Endothelial cell of hepatic sinusoid (primary cell): ENCODE measurements around the gene KRTAP9-8.
"Not testable (repeated sequence)": the region's sequence is repeated elsewhere in the genome, so short reads cannot be mapped to it uniquely, and the experiment has no call there.

ENCODE experiments used
- in situ Hi-C: cut with HindIII; loops from 2 replicates; pipeline ENCODE4 v1.10.0; 2017; ENCODE audit warnings: low sequenced_read_pairs

The KRTAP9-8 gene

GRCh38 chr17:41237949-41238437, at the start of gene KRTAP9-8:
Gene KRTAP9-8, plus strand, starts transcription at chr17:41237999. Its CDS starts 53 bp downstream, at chr17:41238052.
- in situ Hi-C loops = not testable (repeated sequence)

- in situ Hi-C loops = not testable (repeated sequence)
Measured at GRCh38 chr17:41189837-41190318, 47.9 kb upstream of the KRTAP9-8 start, which contains the start of gene KRTAP9-1. Gene KRTAP9-1, plus strand, starts transcription at chr17:41189887. Its CDS starts 0 bp downstream, at chr17:41189887.

- in situ Hi-C loops = no loop called here
Measured at GRCh38 chr17:41190328-41190727, 47.5 kb upstream of the KRTAP9-8 start.

- in situ Hi-C loops = no loop called here
Measured at GRCh38 chr17:41196068-41196467, 41.7 kb upstream of the KRTAP9-8 start.

GRCh38 chr17:41199421-41200078, 38.2 kb upstream of the KRTAP9-8 start:
- in situ Hi-C loops = no loop called here

- in situ Hi-C loops = loop anchor here (10.0 kb wide), 1 partner anchor 197 kb away; no protein-coding TSS in a partner anchor
Measured at GRCh38 chr17:41211845-41212466, 25.8 kb upstream of the KRTAP9-8 start.

- in situ Hi-C loops = loop anchor here (10.0 kb wide), 1 partner anchor 198 kb away; no protein-coding TSS in a partner anchor
Measured at GRCh38 chr17:41212524-41213169, 25.2 kb upstream of the KRTAP9-8 start.

- in situ Hi-C loops = loop anchor here (10.0 kb wide), 1 partner anchor 201 kb away; no protein-coding TSS in a partner anchor
Measured at GRCh38 chr17:41215681-41216080, 22.1 kb upstream of the KRTAP9-8 start.

- in situ Hi-C loops = no loop called here
Measured at GRCh38 chr17:41223821-41224220, 14.0 kb upstream of the KRTAP9-8 start.

GRCh38 chr17:41226051-41226450, 11.7 kb upstream of the KRTAP9-8 start:
- in situ Hi-C loops = no loop called here

GRCh38 chr17:41226598-41227095, 11.2 kb upstream of the KRTAP9-8 start, which contains the start of gene KRTAP9-2:
Gene KRTAP9-2, plus strand, starts transcription at chr17:41226648. Its CDS starts 7 bp downstream, at chr17:41226655.
- in situ Hi-C loops = not testable (repeated sequence)

GRCh38 chr17:41230094-41230493, 7.7 kb upstream of the KRTAP9-8 start:
- in situ Hi-C loops = no loop called here

GRCh38 chr17:41231731-41232130, 6.1 kb upstream of the KRTAP9-8 start:
- in situ Hi-C loops = no loop called here

GRCh38 chr17:41232399-41233105, 5.2 kb upstream of the KRTAP9-8 start, which contains the start of gene KRTAP9-3:
Gene KRTAP9-3, plus strand, starts transcription at chr17:41232449. Its CDS starts 53 bp downstream, at chr17:41232502.
- in situ Hi-C loops = not testable (repeated sequence)

- in situ Hi-C loops = not testable (repeated sequence)
Measured at GRCh38 chr17:41237116-41237515, 683 bp upstream of the KRTAP9-8 start.

GRCh38 chr17:41246995-41247787, 9.4 kb downstream of the KRTAP9-8 start:
- in situ Hi-C loops = not testable (repeated sequence)

GRCh38 chr17:41249637-41250240, 11.9 kb downstream of the KRTAP9-8 start, which contains the start of gene KRTAP9-4:
Gene KRTAP9-4, plus strand, starts transcription at chr17:41249687. Its CDS starts 34 bp downstream, at chr17:41249721.
- in situ Hi-C loops = not testable (repeated sequence)

- in situ Hi-C loops = no loop called here
Measured at GRCh38 chr17:41251261-41251660, 13.5 kb downstream of the KRTAP9-8 start.

- in situ Hi-C loops = no loop called here
Measured at GRCh38 chr17:41254861-41255260, 17.1 kb downstream of the KRTAP9-8 start.
